GM19025 (cell line): ENCODE results near the gene NELL1.

Experiments used
- ATAC-seq: cut with Tn5 transposase; IDR thresholded peaks from one replicate; pipeline ENCODE4 v1.9.1; 2021; ENCODE audit warnings: mild to moderate bottlenecking, low read depth, moderate library complexity; ENCODE audit not compliant: unreplicated experiment

The NELL1 gene

GRCh38 chr11:20668844-20669819, at the start of gene NELL1:
TSS of gene NELL1 (plus strand) at chr11:20669586.
- no peak for ATAC-seq

GRCh38 chr11:20620988-20621387, 48.4 kb upstream of the NELL1 start:
- ATAC-seq, result no peak

- ATAC-seq, result no peak
These were observed 47.7 kb upstream of the NELL1 start for GRCh38 chr11:20621679-20622078.

- no peak for ATAC-seq
These were observed 46.1 kb upstream of the NELL1 start for GRCh38 chr11:20623252-20623651.

- ATAC-seq, result no peak
These were observed 43.1 kb upstream of the NELL1 start for GRCh38 chr11:20626279-20626678.

- ATAC-seq, result no peak
These were observed 42.4 kb upstream of the NELL1 start for GRCh38 chr11:20627026-20627425.

GRCh38 chr11:20627701-20628100, 41.7 kb upstream of the NELL1 start:
- no peak for ATAC-seq

GRCh38 chr11:20631519-20632168, 37.7 kb upstream of the NELL1 start:
- no peak for ATAC-seq

GRCh38 chr11:20632169-20632532, 37.2 kb upstream of the NELL1 start:
- ATAC-seq, result no peak

- ATAC-seq, result no peak
These were observed 35.3 kb upstream of the NELL1 start for GRCh38 chr11:20634044-20634443.

GRCh38 chr11:20634781-20635180, 34.6 kb upstream of the NELL1 start:
- ATAC-seq, result no peak

GRCh38 chr11:20638074-20638473, 31.3 kb upstream of the NELL1 start:
- ATAC-seq, result no peak

GRCh38 chr11:20639688-20640087, 29.7 kb upstream of the NELL1 start:
- ATAC-seq, result no peak

GRCh38 chr11:20640401-20640800, 29.0 kb upstream of the NELL1 start:
- no peak for ATAC-seq

- no peak for ATAC-seq
These were observed 25.0 kb upstream of the NELL1 start for GRCh38 chr11:20644360-20644759.

GRCh38 chr11:20647976-20648565, 21.3 kb upstream of the NELL1 start:
- no peak for ATAC-seq

GRCh38 chr11:20652150-20652806, 17.1 kb upstream of the NELL1 start:
- ATAC-seq, result no peak

GRCh38 chr11:20654038-20654437, 15.3 kb upstream of the NELL1 start:
- ATAC-seq, result no peak

- no peak for ATAC-seq
These were observed 12.5 kb upstream of the NELL1 start for GRCh38 chr11:20656901-20657300.

GRCh38 chr11:20658135-20658534, 11.3 kb upstream of the NELL1 start:
- ATAC-seq, result no peak

GRCh38 chr11:20661445-20661844, 7.9 kb upstream of the NELL1 start:
- no peak for ATAC-seq
